GM12878 (cell line): ENCODE results near the gene COX6A2. TPM values are rescaled to one million over a fixed set of nuclear protein-coding genes. Genes with fewer than 3 reads are reported as not detected.

ENCODE experiments used
- ASH2L ChIP-seq: fragments of 300-600, 200-600 bp; sonication (generic); IDR thresholded peaks from 2 replicates; pipeline ENCODE4 v1.6.1; 2017; ENCODE audit warnings: low read depth, mild to moderate bottlenecking, borderline replicate concordance
- BRCA1 ChIP-seq: IDR thresholded peaks from 2 replicates; pipeline ENCODE4 v1.6.1; 2011; ENCODE audit warnings: low read depth, low read length, improper control_type of control experiment
- CBX3 ChIP-seq: fragments of 200-600 bp; sonication (generic); IDR thresholded peaks from 2 replicates; pipeline ENCODE4 v1.6.1; 2016; ENCODE audit warnings: low read depth, borderline replicate concordance
- CHD2 ChIP-seq: IDR thresholded peaks from 2 replicates; pipeline ENCODE4 v1.6.1; 2011; ENCODE audit warnings: low read depth, low read length, improper control_type of control experiment, borderline replicate concordance
- HDAC6 ChIP-seq: fragments of 200-600 bp; sonication (generic); IDR thresholded peaks from one replicate; pipeline ENCODE4 v1.8.0; 2017; ENCODE audit warnings: antibody characterized with exemption; ENCODE audit not compliant: unreplicated experiment
- HDGF ChIP-seq: fragments of 450-650 bp; IDR thresholded peaks from 2 replicates; pipeline ENCODE4 v1.6.1; 2016; ENCODE audit warnings: antibody characterized with exemption
- IKZF1 ChIP-seq: fragments of 450-650 bp; conservative IDR thresholded peaks from 2 replicates; pipeline ENCODE4 v1.6.1; 2017; ENCODE audit warnings: antibody characterized with exemption, mild to moderate bottlenecking
- MEF2B ChIP-seq: fragments of 450-650 bp; IDR thresholded peaks from 2 replicates; pipeline ENCODE4 v1.6.1; 2018; ENCODE audit warnings: mild to moderate bottlenecking, moderate library complexity; ENCODE audit not compliant: partially characterized antibody, poor library complexity, severe bottlenecking
- MYC ChIP-seq: IDR thresholded peaks from 2 replicates; pipeline ENCODE4 v1.6.1; 2011; ENCODE audit warnings: mild to moderate bottlenecking, low read length, moderate library complexity, inconsistent platforms; ENCODE audit not compliant: insufficient read depth, insufficient replicate concordance, insufficient read length, severe bottlenecking
- PAX5 ChIP-seq: IDR thresholded peaks from 2 replicates; pipeline ENCODE4 v1.6.1; 2011; ENCODE audit warnings: low read depth, low read length, borderline replicate concordance
- PML ChIP-seq: IDR thresholded peaks from 2 replicates; pipeline ENCODE4 v1.6.1; 2012; ENCODE audit warnings: low read length, inconsistent platforms
- POLR2AphosphoS2 ChIP-seq: IDR thresholded peaks from 2 replicates; pipeline ENCODE4 v1.6.1; 2011; ENCODE audit warnings: low read depth, mild to moderate bottlenecking, low read length, improper control_type of control experiment, moderate library complexity
- RFX5 ChIP-seq: IDR thresholded peaks from 2 replicates; pipeline ENCODE4 v1.6.1; 2011; ENCODE audit warnings: low read depth, low read length, improper control_type of control experiment
- SPI1 ChIP-seq: IDR thresholded peaks from 2 replicates; pipeline ENCODE4 v1.6.1; 2011; ENCODE audit warnings: low read depth, mild to moderate bottlenecking, low read length, moderate library complexity, borderline replicate concordance; ENCODE audit not compliant: insufficient read depth
- polyA plus RNA-seq, 11 experiments: library from polyadenylated mRNA; depleted of rRNA in 4 of 11; unstranded in 6 of 11; stranded (reverse) in 5 of 11; fragments of >200 nt; fragmentation: Nextera tagmentation in 4 of 11; fragmentation: Illumina TruSeq in 1 of 11; extraction: Ambion mirVana in 4 of 11; extraction: Trizol in 1 of 11; gene quantifications; 1 replicate in 1 of 11; 2 replicates in 10 of 11; pipeline versions ENCODE4 v1.2.1 to v1.2.3, GENCODE V29; 2011 to 2016; ENCODE audit warnings: inconsistent platforms in 2 of 11, missing spikeins in 2 of 11, low read depth in 1 of 11
- total RNA-seq, 4 experiments: library from RNA; depleted of rRNA in 3 of 4; stranded (reverse); fragments of >200 nt in 3 of 4; fragmentation: Illumina TruSeq in 1 of 4; extraction: Trizol in 1 of 4; gene quantifications; 2 replicates each; pipeline versions ENCODE4 v1.2.1 to v1.2.3, GENCODE V29; 2013 to 2021
- TF ChIP-seq, protein P1 (sequence below): fragments of 450-650 bp; IDR thresholded peaks from 2 replicates; pipeline ENCODE4 v1.6.1; 2014; ENCODE audit warnings: mild to moderate bottlenecking
- TF ChIP-seq, protein P2 (sequence below): fragments of 450-650 bp; IDR thresholded peaks from 2 replicates; pipeline ENCODE4 v1.6.1; 2018; ENCODE audit warnings: mild to moderate bottlenecking, low read depth, moderate library complexity; ENCODE audit not compliant: partially characterized antibody
- TF ChIP-seq, protein P3 (sequence below): IDR thresholded peaks from 2 replicates; pipeline ENCODE4 v1.6.1; 2011; ENCODE audit warnings: mild to moderate bottlenecking, low read depth, low read length, moderate library complexity; ENCODE audit not compliant: insufficient replicate concordance
- TF ChIP-seq, protein P4 (sequence below): fragments of 450-650 bp; IDR thresholded peaks from 2 replicates; pipeline ENCODE4 v1.6.1; 2017; ENCODE audit warnings: mild to moderate bottlenecking, moderate library complexity
- TF ChIP-seq, protein P5 (sequence below): IDR thresholded peaks from 2 replicates; pipeline ENCODE4 v1.6.1; 2012; ENCODE audit warnings: low read depth, low read length, improper control_type of control experiment

The COX6A2 gene
- total and polyA plus RNA-seq, 10 of the 15 experiments (the other 5 are each of a cell fraction or from before 2014, with no cell fraction given) = not detected

DNA sequence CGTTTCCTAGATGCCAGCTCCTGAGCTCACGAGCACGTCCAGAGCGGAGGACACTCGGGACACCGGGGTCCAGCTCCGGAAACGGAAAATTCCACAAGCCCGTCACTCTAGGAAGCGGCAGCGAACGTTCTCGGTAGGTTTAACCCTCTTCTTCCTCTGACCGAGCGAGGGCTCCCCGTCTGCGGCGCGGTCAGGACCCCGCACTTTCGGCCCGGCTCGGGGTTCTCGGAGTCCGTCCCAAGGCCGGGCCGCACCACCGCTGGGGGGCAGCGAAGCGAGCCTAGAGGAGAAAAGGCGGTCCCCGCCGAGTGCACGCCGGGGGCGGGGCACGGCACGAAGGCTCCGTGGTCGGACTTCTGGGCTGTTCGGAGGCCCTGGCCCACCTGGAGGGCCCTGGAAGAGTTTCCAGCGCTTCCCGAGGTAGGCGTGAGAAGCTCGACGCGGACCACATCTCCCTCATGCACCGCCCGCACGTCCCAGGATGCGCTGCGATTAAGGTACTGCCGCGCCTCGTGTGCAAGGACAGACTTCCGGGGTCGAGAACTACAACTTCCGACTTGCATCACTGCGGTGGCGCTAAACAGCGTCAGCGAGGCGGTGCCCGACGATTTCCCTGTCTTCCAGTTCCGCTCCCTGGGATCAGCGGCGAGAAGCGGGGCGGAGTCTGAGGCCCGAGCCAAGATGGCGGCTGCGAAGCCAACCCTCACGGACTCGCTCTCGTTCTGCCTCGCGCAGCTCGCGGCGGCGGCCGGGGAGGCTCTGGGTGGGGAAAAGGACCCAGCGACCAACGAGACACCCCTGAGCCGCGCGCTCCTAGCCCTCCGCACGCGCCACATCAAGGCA lies 30.9 kb upstream of the COX6A2 start, which contains the start of gene ARMC5 (continued):
- TF ChIP-seq, protein P1, sequence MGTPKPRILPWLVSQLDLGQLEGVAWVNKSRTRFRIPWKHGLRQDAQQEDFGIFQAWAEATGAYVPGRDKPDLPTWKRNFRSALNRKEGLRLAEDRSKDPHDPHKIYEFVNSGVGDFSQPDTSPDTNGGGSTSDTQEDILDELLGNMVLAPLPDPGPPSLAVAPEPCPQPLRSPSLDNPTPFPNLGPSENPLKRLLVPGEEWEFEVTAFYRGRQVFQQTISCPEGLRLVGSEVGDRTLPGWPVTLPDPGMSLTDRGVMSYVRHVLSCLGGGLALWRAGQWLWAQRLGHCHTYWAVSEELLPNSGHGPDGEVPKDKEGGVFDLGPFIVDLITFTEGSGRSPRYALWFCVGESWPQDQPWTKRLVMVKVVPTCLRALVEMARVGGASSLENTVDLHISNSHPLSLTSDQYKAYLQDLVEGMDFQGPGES = peak; percentile 61; the same call in 1 of the 2 replicates
- TF ChIP-seq MEF2B (no peak), PML (peak; percentile 74), CBX3 (no peak), HDGF (peak; percentile 92), POLR2AphosphoS2 (peak; percentile 93; the same call in 1 of the 2 replicates), ASH2L (peak; percentile 31; the same call in 1 of the 2 replicates), PAX5 (peak; percentile 56; the same call in 1 of the 2 replicates), BRCA1 (no peak), RFX5 (0 out of 2 replicates have a peak, but pooled peaks have one; percentile 4), HDAC6 (no peak), SPI1 (peak; percentile 81), MYC (peak; percentile 90), CHD2 (peak; percentile 68), IKZF1 (peak; percentile 97)
- TF ChIP-seq, protein P2, sequence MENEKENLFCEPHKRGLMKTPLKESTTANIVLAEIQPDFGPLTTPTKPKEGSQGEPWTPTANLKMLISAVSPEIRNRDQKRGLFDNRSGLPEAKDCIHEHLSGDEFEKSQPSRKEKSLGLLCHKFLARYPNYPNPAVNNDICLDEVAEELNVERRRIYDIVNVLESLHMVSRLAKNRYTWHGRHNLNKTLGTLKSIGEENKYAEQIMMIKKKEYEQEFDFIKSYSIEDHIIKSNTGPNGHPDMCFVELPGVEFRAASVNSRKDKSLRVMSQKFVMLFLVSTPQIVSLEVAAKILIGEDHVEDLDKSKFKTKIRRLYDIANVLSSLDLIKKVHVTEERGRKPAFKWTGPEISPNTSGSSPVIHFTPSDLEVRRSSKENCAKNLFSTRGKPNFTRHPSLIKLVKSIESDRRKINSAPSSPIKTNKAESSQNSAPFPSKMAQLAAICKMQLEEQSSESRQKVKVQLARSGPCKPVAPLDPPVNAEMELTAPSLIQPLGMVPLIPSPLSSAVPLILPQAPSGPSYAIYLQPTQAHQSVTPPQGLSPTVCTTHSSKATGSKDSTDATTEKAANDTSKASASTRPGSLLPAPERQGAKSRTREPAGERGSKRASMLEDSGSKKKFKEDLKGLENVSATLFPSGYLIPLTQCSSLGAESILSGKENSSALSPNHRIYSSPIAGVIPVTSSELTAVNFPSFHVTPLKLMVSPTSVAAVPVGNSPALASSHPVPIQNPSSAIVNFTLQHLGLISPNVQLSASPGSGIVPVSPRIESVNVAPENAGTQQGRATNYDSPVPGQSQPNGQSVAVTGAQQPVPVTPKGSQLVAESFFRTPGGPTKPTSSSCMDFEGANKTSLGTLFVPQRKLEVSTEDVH = peak; percentile 59
- TF ChIP-seq, protein P3, sequence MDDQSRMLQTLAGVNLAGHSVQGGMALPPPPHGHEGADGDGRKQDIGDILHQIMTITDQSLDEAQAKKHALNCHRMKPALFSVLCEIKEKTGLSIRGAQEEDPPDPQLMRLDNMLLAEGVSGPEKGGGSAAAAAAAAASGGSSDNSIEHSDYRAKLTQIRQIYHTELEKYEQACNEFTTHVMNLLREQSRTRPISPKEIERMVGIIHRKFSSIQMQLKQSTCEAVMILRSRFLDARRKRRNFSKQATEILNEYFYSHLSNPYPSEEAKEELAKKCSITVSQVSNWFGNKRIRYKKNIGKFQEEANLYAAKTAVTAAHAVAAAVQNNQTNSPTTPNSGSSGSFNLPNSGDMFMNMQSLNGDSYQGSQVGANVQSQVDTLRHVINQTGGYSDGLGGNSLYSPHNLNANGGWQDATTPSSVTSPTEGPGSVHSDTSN = no peak
- TF ChIP-seq, protein P4, sequence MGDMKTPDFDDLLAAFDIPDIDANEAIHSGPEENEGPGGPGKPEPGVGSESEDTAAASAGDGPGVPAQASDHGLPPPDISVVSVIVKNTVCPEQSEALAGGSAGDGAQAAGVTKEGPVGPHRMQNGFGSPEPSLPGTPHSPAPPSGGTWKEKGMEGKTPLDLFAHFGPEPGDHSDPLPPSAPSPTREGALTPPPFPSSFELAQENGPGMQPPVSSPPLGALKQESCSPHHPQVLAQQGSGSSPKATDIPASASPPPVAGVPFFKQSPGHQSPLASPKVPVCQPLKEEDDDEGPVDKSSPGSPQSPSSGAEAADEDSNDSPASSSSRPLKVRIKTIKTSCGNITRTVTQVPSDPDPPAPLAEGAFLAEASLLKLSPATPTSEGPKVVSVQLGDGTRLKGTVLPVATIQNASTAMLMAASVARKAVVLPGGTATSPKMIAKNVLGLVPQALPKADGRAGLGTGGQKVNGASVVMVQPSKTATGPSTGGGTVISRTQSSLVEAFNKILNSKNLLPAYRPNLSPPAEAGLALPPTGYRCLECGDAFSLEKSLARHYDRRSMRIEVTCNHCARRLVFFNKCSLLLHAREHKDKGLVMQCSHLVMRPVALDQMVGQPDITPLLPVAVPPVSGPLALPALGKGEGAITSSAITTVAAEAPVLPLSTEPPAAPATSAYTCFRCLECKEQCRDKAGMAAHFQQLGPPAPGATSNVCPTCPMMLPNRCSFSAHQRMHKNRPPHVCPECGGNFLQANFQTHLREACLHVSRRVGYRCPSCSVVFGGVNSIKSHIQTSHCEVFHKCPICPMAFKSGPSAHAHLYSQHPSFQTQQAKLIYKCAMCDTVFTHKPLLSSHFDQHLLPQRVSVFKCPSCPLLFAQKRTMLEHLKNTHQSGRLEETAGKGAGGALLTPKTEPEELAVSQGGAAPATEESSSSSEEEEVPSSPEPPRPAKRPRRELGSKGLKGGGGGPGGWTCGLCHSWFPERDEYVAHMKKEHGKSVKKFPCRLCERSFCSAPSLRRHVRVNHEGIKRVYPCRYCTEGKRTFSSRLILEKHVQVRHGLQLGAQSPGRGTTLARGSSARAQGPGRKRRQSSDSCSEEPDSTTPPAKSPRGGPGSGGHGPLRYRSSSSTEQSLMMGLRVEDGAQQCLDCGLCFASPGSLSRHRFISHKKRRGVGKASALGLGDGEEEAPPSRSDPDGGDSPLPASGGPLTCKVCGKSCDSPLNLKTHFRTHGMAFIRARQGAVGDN = peak; percentile 65
- TF ChIP-seq, protein P5, sequence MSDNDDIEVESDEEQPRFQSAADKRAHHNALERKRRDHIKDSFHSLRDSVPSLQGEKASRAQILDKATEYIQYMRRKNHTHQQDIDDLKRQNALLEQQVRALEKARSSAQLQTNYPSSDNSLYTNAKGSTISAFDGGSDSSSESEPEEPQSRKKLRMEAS = peak; percentile 89; the same call in 1 of the 2 replicates
